Keratinocyte (primary cell): ENCODE measurements around the gene OSBPL10. TPM values are rescaled to one million over a fixed set of nuclear protein-coding genes. Genes with fewer than 3 reads are reported as not detected.
A peak's percentile ranks its signal among the peaks of the same experiment; 100 is the strongest.
"Not testable (repeated sequence)": the region's sequence is repeated elsewhere in the genome, so short reads cannot be mapped to it uniquely, and the experiment has no call there.

Source experiments
- DNase-seq: peaks from one replicate; pipeline ENCODE4 v3.0.0-alpha.2; 2011; ENCODE audit warnings: low read depth, missing footprints, low spot score
- FAIRE-seq: peaks from 2 replicates; lab custom pipeline; 2011; peaks lifted over from hg19 to GRCh38; lab: Jason Lieb, UNC
- H2AFZ ChIP-seq: 2 replicates; pipeline ENCODE4 v1.6.0; 2012; ENCODE audit warnings: low read length, control low read depth, inconsistent platforms; ENCODE audit not compliant: control insufficient read depth
- H3K27ac ChIP-seq: 2 replicates; pipeline ENCODE4 v1.5.1; 2011; ENCODE audit warnings: low read length; ENCODE audit not compliant: control insufficient read depth, insufficient read depth
- H3K27me3 ChIP-seq: 3 replicates; pipeline ENCODE4 v1.6.0; 2011; ENCODE audit warnings: low read length; ENCODE audit not compliant: control insufficient read depth, insufficient read depth; ENCODE audit errors: extremely low read depth
- H3K36me3 ChIP-seq, 2 experiments: 2 replicates in 1 of 2; 3 replicates in 1 of 2; pipeline ENCODE4 v1.5.1; 2011; ENCODE audit warnings: low read length in 2 of 2, mild to moderate bottlenecking in 1 of 2; ENCODE audit not compliant: control insufficient read depth in 2 of 2, insufficient read depth in 2 of 2; ENCODE audit errors: extremely low read depth in 1 of 2
- H3K4me1 ChIP-seq: 3 replicates; pipeline ENCODE4 v1.5.1; 2011; ENCODE audit warnings: low read length; ENCODE audit not compliant: control insufficient read depth, insufficient read depth; ENCODE audit errors: extremely low read depth
- H3K4me2 ChIP-seq: 3 replicates; pipeline ENCODE4 v1.6.0; 2011; ENCODE audit warnings: low read depth, low read length; ENCODE audit not compliant: control insufficient read depth, insufficient read depth; ENCODE audit errors: extremely low read depth
- H3K4me3 ChIP-seq, 3 experiments: fragments of 200-600 bp in 1 of 3; sonication (generic) in 1 of 3; 2 replicates in 2 of 3; 3 replicates in 1 of 3; pipeline ENCODE4 v1.5.1; 2011 to 2016; ENCODE audit warnings: low read length in 3 of 3, mild to moderate bottlenecking in 3 of 3, control low read depth in 2 of 3, inconsistent platforms in 1 of 3, low read depth in 1 of 3, mixed read lengths in 1 of 3, mixed run types in 1 of 3, moderate library complexity in 1 of 3; ENCODE audit not compliant: control insufficient read depth in 2 of 3, insufficient read depth in 2 of 3; ENCODE audit errors: extremely low read depth in 1 of 3
- H3K79me2 ChIP-seq: 2 replicates; pipeline ENCODE4 v1.6.0; 2012; ENCODE audit warnings: low read length; ENCODE audit not compliant: control insufficient read depth, insufficient read depth
- H3K9ac ChIP-seq: 3 replicates; pipeline ENCODE4 v1.6.0; 2011; ENCODE audit warnings: low read length; ENCODE audit not compliant: control insufficient read depth, insufficient read depth; ENCODE audit errors: extremely low read depth
- H3K9me1 ChIP-seq: 3 replicates; pipeline ENCODE4 v1.6.0; 2011; ENCODE audit warnings: low read length; ENCODE audit not compliant: control insufficient read depth, insufficient read depth; ENCODE audit errors: extremely low read depth
- H3K9me3 ChIP-seq: 2 replicates; pipeline ENCODE4 v1.5.1; 2012; ENCODE audit warnings: low read depth, low read length; ENCODE audit not compliant: control insufficient read depth
- H4K20me1 ChIP-seq: 3 replicates; pipeline ENCODE4 v1.6.0; 2011; ENCODE audit warnings: low read length; ENCODE audit not compliant: control insufficient read depth, insufficient read depth; ENCODE audit errors: extremely low read depth
- EZH2 ChIP-seq: IDR thresholded peaks from one replicate; pipeline ENCODE4 v1.6.1; 2012; ENCODE audit warnings: inconsistent platforms, mild to moderate bottlenecking, low read length, moderate library complexity
- dilution Hi-C: fragments of 300-500 bp; cut with MboI; formaldehyde crosslinking; loops from one replicate; pipeline ENCODE4 v1.7.0; 2020; ENCODE audit warnings: low sequenced_read_pairs; ENCODE audit not compliant: extremely low pct_ligation_motif_present
- polyA plus RNA-seq, 5 experiments: library from polyadenylated mRNA; depleted of rRNA in 3 of 5; stranded (reverse) in 3 of 5; stranded (forward) in 1 of 5; unstranded in 1 of 5; fragments of >200 nt; gene quantifications; 1 replicate in 1 of 5; 2 replicates in 3 of 5; 3 replicates in 1 of 5; pipeline versions ENCODE4 v1.2.1 to v1.2.3, GENCODE V29; 2011 to 2012; ENCODE audit warnings: missing spikeins in 2 of 5, low read depth in 1 of 5, low replicate concordance in 1 of 5
- TF ChIP-seq, protein P1 (sequence below), 3 experiments: IDR thresholded peaks in 1 of 3; conservative IDR thresholded peaks in 1 of 3; optimal IDR thresholded peaks in 1 of 3; 2 replicates in 2 of 3; 3 replicates in 1 of 3; pipeline versions ENCODE3 to v1.5.1; 2011; ENCODE audit warnings: low read length in 3 of 3, mild to moderate bottlenecking in 3 of 3, moderate library complexity in 2 of 3, control low read depth in 1 of 3, inconsistent platforms in 1 of 3; ENCODE audit not compliant: insufficient read depth in 2 of 3; ENCODE audit errors: extremely low read depth in 1 of 3

The OSBPL10 gene
- polyA plus RNA-seq, 1 donor (not counting 4 experiments of a cell fraction or from before 2014, with no cell fraction given), result 50.1 TPM

DNA sequence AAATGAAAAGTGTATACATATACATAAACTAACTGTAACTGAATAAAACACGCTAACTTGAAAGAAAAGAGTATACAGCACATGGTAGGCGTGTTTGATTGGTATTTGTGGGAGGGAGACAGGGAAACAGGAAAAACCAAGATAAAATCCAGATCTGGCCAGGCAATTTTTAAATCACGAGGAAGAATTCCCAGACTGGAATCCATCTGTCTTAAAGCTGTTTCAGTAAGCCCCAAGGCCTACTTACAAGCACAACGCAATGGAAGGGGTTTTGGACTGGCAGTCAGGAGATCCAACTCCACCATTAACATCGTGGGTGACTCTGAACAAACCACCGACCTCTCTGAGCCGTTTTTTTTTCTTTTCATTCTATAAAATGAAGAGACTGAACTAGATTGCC lies 195.8 kb downstream of the OSBPL10 start:
- Histone ChIP-seq H3K4me1 (peaks cover 10% of the 10 kb centered on the region), H3K9me1 (no peaks in the 10 kb centered on the region), H3K79me2 (peaks cover 44% of the 10 kb centered on the region), H3K27me3 (no peaks in the 10 kb centered on the region), H3K4me2 (no peak overlapping the region), H2AFZ (no peak overlapping the region), H3K36me3 (peaks cover 0 to 6% of the 10 kb centered on the region in 2 experiments), H4K20me1 (no peaks in the 10 kb centered on the region), H3K4me3 (no peak overlapping the region), H3K9ac (no peak overlapping the region), H3K27ac (peak overlapping the region; percentile 51), H3K9me3 (no peaks in the 10 kb centered on the region)
- no peak for DNase-seq
- dilution Hi-C loops, result no loop called here
- FAIRE-seq, result no peak
- no peak for TF ChIP-seq EZH2
- TF ChIP-seq, protein P1, sequence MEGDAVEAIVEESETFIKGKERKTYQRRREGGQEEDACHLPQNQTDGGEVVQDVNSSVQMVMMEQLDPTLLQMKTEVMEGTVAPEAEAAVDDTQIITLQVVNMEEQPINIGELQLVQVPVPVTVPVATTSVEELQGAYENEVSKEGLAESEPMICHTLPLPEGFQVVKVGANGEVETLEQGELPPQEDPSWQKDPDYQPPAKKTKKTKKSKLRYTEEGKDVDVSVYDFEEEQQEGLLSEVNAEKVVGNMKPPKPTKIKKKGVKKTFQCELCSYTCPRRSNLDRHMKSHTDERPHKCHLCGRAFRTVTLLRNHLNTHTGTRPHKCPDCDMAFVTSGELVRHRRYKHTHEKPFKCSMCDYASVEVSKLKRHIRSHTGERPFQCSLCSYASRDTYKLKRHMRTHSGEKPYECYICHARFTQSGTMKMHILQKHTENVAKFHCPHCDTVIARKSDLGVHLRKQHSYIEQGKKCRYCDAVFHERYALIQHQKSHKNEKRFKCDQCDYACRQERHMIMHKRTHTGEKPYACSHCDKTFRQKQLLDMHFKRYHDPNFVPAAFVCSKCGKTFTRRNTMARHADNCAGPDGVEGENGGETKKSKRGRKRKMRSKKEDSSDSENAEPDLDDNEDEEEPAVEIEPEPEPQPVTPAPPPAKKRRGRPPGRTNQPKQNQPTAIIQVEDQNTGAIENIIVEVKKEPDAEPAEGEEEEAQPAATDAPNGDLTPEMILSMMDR (optimal IDR thresholded peaks at IDR 0.05 in 1 of 3, IDR thresholded peaks at IDR 0.05 in 1 of 3, conservative IDR thresholded peaks at IDR 0.05 in 1 of 3; ENCODE audit: extremely low read depth in 1 of 3, insufficient read depth in 2 of 3, low read length in 3 of 3), result no peak

DNA sequence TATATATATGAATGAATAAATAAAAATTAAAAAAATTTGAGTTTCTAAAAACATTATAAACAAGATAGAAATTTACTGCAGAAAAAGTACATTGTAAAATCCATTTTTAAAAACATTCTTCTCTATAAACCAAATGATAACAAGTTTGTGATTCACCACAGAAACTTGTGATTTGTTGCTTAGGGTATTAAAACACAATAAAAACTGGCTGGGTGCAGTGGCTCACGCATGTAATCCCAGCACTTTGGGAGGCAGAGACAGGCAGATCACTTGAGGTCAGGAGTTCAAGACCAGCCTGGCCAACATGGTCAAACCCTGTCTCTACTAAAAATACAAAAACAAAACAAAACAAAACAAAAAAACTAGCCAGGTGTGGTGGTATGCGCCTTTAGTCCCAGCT lies 197.2 kb downstream of the OSBPL10 start:
- H4K20me1 ChIP-seq, H3K36me3 ChIP-seq, H3K27me3 ChIP-seq, H3K9me1 ChIP-seq, H3K4me3 ChIP-seq, DNase-seq, H3K9ac ChIP-seq, H3K9me3 ChIP-seq, dilution Hi-C loops, H3K27ac ChIP-seq, FAIRE-seq, H3K4me2 ChIP-seq, H2AFZ ChIP-seq: not testable (repeated sequence)
- Histone ChIP-seq H3K79me2 (peaks cover 46% of the 10 kb centered on the region), H3K4me1 (peaks cover 10% of the 10 kb centered on the region)

DNA sequence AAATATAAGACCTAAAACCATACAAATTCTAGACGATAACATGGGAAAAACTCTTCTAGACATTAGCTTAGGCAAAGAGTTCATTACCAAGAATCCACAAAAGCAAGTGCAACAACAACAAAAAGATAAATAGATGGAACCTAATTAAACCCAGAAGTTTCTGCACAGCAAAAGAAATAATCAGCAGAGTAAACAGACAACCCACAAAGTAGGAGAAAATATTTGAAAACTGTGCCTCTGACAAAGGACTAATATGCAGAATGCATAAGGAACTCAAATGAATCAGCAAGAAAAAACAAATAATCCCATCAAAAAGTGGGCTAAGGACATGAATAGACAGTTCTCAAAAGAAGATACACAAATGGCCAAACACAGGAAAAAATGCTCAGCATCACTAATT lies 198.8 kb downstream of the OSBPL10 start:
- H3K27me3 ChIP-seq, H3K4me2 ChIP-seq, DNase-seq, H2AFZ ChIP-seq, H3K27ac ChIP-seq, dilution Hi-C loops, FAIRE-seq, H4K20me1 ChIP-seq, H3K9ac ChIP-seq, H3K9me3 ChIP-seq, H3K4me3 ChIP-seq, H3K36me3 ChIP-seq, H3K9me1 ChIP-seq: not testable (repeated sequence)
- peaks cover 56% of the 10 kb centered on the region for H3K79me2 ChIP-seq
- peaks cover 25% of the 10 kb centered on the region for H3K4me1 ChIP-seq
